A549 (cell line): ENCODE data around the gene ATP9B. TPM values are rescaled to one million over a fixed set of nuclear protein-coding genes. Genes with fewer than 3 reads are reported as not detected.

Source experiments
- ATAC-seq, 2 experiments: fragments of 200-7000 bp in 1 of 2; fragments of >200 bp in 1 of 2; cut with Nextera tagmentation in 1 of 2; cut with Tn5 transposase in 1 of 2; 3 replicates each; pipeline versions ENCODE4 v1.8.0 to v1.9.1; 2018 to 2020; ENCODE audit warnings: mild to moderate bottlenecking in 1 of 2, moderate library complexity in 1 of 2
- CTCF ChIA-PET: fragments of 300-600 bp; sonication (Branson Sonifier 250); formaldehyde crosslinking; extraction: SDS; loops from one replicate; lab custom pipeline; 2021; ENCODE audit warnings: antibody characterized with exemption, inconsistent platforms; lab: Yijun Ruan, JAX
- POLR2A ChIA-PET: fragments of 350-600 bp; formaldehyde crosslinking; extraction: SDS; loops from one replicate; lab custom pipeline; 2021; ENCODE audit warnings: antibody characterized with exemption, inconsistent platforms; lab: Yijun Ruan, JAX
- DNase-seq, 2 experiments: peaks; one replicate each; pipeline versions ENCODE4 v3.0.0 to v3.0.0-alpha.2; 2011 to 2016; ENCODE audit warnings: low read depth in 1 of 2, low spot score in 1 of 2
- FAIRE-seq: peaks from 2 replicates; lab custom pipeline; 2011; peaks lifted over from hg19 to GRCh38; lab: Jason Lieb, UNC
- H3K27ac ChIP-seq, 2 experiments: fragments of >200 bp; sonication (Bioruptor Twin); formaldehyde crosslinking; 3 replicates each; pipeline ENCODE4 v1.5.1; 2016 to 2017
- H3K4me1 ChIP-seq: fragments of >200 bp; sonication (Bioruptor Twin); formaldehyde crosslinking; 3 replicates; pipeline ENCODE4 v1.6.1; 2016
- H3K4me2 ChIP-seq: fragments of >200 bp; sonication (Bioruptor Twin); formaldehyde crosslinking; 3 replicates; pipeline ENCODE4 v1.6.1; 2016
- H3K4me3 ChIP-seq: fragments of >200 bp; sonication (Bioruptor Twin); formaldehyde crosslinking; 3 replicates; pipeline ENCODE4 v1.5.1; 2016
- H3K9me3 ChIP-seq: fragments of >200 bp; sonication (Bioruptor Twin); formaldehyde crosslinking; 3 replicates; pipeline ENCODE4 v1.6.1; 2016
- BHLHE40 ChIP-seq: IDR thresholded peaks from 2 replicates; pipeline ENCODE4 v1.6.1; 2012; ENCODE audit warnings: low read depth, low read length, inconsistent platforms
- CEBPB ChIP-seq, 2 experiments: fragments of >200 bp in 1 of 2; sonication (Bioruptor Twin) in 1 of 2; formaldehyde crosslinking in 1 of 2; IDR thresholded peaks; 2 replicates each; pipeline ENCODE4 v1.6.1; 2012 to 2016
- CHD4 ChIP-seq: fragments of 200-600 bp; sonication (generic); IDR thresholded peaks from 2 replicates; pipeline ENCODE4 v1.6.1; 2016; ENCODE audit warnings: antibody characterized with exemption, mild to moderate bottlenecking, borderline replicate concordance
- EHF ChIP-seq: fragments of 250-450 bp; sonication (Bioruptor Pico); IDR thresholded peaks from 2 replicates; pipeline ENCODE4 v1.5.0; 2020; ENCODE audit warnings: mild to moderate bottlenecking
- FOSL2 ChIP-seq, 2 experiments: fragments of 450-650 bp in 1 of 2; fragments of >200 bp in 1 of 2; sonication (Bioruptor Twin) in 1 of 2; formaldehyde crosslinking; IDR thresholded peaks; 2 replicates each; pipeline versions ENCODE4 v1.5.0 to v1.6.1; 2016 to 2020; ENCODE audit warnings: mild to moderate bottlenecking in 1 of 2, moderate library complexity in 1 of 2
- FOXS1 ChIP-seq: fragments of 250-450 bp; sonication (Bioruptor Pico); IDR thresholded peaks from 2 replicates; pipeline ENCODE4 v1.5.0; 2020; ENCODE audit warnings: mild to moderate bottlenecking, moderate library complexity
- HDAC2 ChIP-seq: fragments of 200-600 bp; sonication (generic); IDR thresholded peaks from 2 replicates; pipeline ENCODE4 v1.6.1; 2016
- HES2 ChIP-seq: fragments of >200 bp; sonication (Bioruptor Twin); formaldehyde crosslinking; IDR thresholded peaks from 2 replicates; pipeline ENCODE4 v1.6.1; 2016
- JUNB ChIP-seq: fragments of >200 bp; sonication (Bioruptor Twin); formaldehyde crosslinking; IDR thresholded peaks from 2 replicates; pipeline ENCODE4 v1.6.1; 2016
- MAZ ChIP-seq: fragments of 150-350 bp; IDR thresholded peaks from 2 replicates; pipeline ENCODE4 v1.6.1; 2014; ENCODE audit warnings: antibody characterized with exemption, low read depth, low read length, borderline replicate concordance
- NFE2L2 ChIP-seq: fragments of 150-350 bp; conservative IDR thresholded peaks from 2 replicates; pipeline ENCODE4 v1.6.1; 2014; ENCODE audit warnings: low read length
- NPAS2 ChIP-seq: fragments of 250-450 bp; sonication (Bioruptor Pico); IDR thresholded peaks from 2 replicates; pipeline ENCODE4 v1.8.0; 2022; ENCODE audit warnings: mild to moderate bottlenecking, moderate library complexity, borderline replicate concordance
- PBX3 ChIP-seq: IDR thresholded peaks from 2 replicates; pipeline ENCODE4 v1.6.1; 2012
- POLR2A ChIP-seq: IDR thresholded peaks from 2 replicates; pipeline ENCODE4 v1.6.1; 2012; ENCODE audit warnings: mild to moderate bottlenecking, low read length
- RAD21 ChIP-seq, 2 experiments: fragments of >200 bp in 1 of 2; sonication (Bioruptor Twin) in 1 of 2; formaldehyde crosslinking in 1 of 2; IDR thresholded peaks in 1 of 2; conservative IDR thresholded peaks in 1 of 2; 2 replicates in 1 of 2; 3 replicates in 1 of 2; pipeline ENCODE4 v1.6.1; 2012 to 2018; ENCODE audit warnings: inconsistent platforms in 1 of 2
- REST ChIP-seq: fragments of 200-600 bp; sonication (generic); IDR thresholded peaks from 2 replicates; pipeline ENCODE4 v1.6.1; 2016; ENCODE audit warnings: antibody characterized with exemption, mild to moderate bottlenecking, moderate library complexity
- TFCP2L1 ChIP-seq: fragments of 250-450 bp; sonication (Bioruptor Pico); IDR thresholded peaks from 2 replicates; pipeline ENCODE4 v1.5.0; 2021; ENCODE audit warnings: mild to moderate bottlenecking
- WGBS: methylation state at CpG from one replicate; pipeline ENCODE4 v1.1.6; 2017; ENCODE audit errors: missing lambda C conversion rate; 5-methylcytosine and 5-hydroxymethylcytosine counted together
- polyA plus RNA-seq, 4 experiments: library from polyadenylated mRNA; depleted of rRNA in 3 of 4; stranded (reverse); fragments of >200 nt; fragmentation: RNase III in 1 of 4; extraction: RNeasy Plus Mini Kit Qiagen cat#74134 plus additional on column Dnase treatment in 1 of 4; gene quantifications; 2 replicates in 3 of 4; 3 replicates in 1 of 4; pipeline ENCODE4 v1.2.3, GENCODE V29; 2011 to 2017
- TF ChIP-seq, protein P1 (sequence below): fragments of >200 bp; sonication (Bioruptor Twin); formaldehyde crosslinking; IDR thresholded peaks from 3 replicates; pipeline ENCODE4 v1.5.1; 2016

ATP9B gene
- polyA plus RNA-seq, 2 of the 4 experiments (the other 2 are of a cell fraction), result 22.6 to 35.7 TPM

GRCh38 chr18:79229431-79229830 lies 160.2 kb downstream of the ATP9B start:
- H3K4me1 ChIP-seq, result no peaks in the 10 kb centered on the region
- TF ChIP-seq POLR2A, result no peak
- no peak for TF ChIP-seq FOSL2 (IDR thresholded peaks at IDR 0.05)
- TF ChIP-seq FOSL2 (CRISPR knock-in tag; IDR thresholded peaks at IDR 0.05), result no peak
- no peak for TF ChIP-seq BHLHE40
- TF ChIP-seq NPAS2 (CRISPR knock-in tag), result no peak
- TF ChIP-seq NFE2L2, result no peak
- TF ChIP-seq TFCP2L1 (CRISPR knock-in tag), result no peak
- TF ChIP-seq HES2, result no peak
- no peak for TF ChIP-seq HDAC2
- no peak for TF ChIP-seq JUNB
- TF ChIP-seq PBX3, result no peak
- TF ChIP-seq FOXS1, result no peak
- no peak for TF ChIP-seq CEBPB (IDR thresholded peaks at IDR 0.05)
- ChIA-PET CTCF (interaction anchor here (0.6 kb wide), 1 partner anchor 210 kb away, joined by 3 read pairs; no protein-coding TSS in a partner anchor), POLR2A (no interaction called here)
- H3K27ac ChIP-seq, result no peak overlapping the region
- no peak overlapping the region for H3K4me3 ChIP-seq
- H3K4me2 ChIP-seq, result no peak overlapping the region
- WGBS, result 95% methylated on average over 6 of the region's 6 CpGs
- ATAC-seq, result no peak
- no peak for FAIRE-seq
- H3K9me3 ChIP-seq, result no peaks in the 10 kb centered on the region
- no peak for DNase-seq

DNA sequence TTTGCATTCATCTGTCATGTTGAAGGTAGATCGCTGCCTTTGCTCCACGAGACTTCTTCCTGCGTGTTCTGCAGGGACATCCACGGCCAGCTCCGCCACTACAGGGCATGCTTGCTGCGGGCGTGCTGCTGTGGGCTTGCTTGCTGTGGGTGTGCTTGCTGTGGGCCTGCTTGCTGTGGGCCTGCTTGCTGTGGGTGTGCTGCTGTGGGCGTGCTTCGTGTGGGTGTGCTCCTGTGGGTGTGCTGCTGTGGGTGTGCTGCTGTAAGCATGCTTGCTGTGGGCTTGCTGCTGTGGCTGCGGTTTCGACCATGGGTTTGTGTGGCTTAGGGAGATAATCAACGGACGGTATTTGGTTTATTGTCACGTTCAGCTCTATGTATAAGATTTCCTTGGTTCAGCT lies 165.2 kb downstream of the ATP9B start:
- Histone ChIP-seq H3K9me3 (no peaks in the 10 kb centered on the region), H3K4me2 (no peak overlapping the region), H3K4me3 (no peak overlapping the region), H3K27ac (no peak overlapping the region), H3K4me1 (no peaks in the 10 kb centered on the region)
- no peak for FAIRE-seq
- WGBS, result 93% methylated on average over 9 of the region's 14 CpGs
- TF ChIP-seq CHD4 (no peak), EHF (no peak), NPAS2 (CRISPR knock-in tag) (no peak), MAZ (no peak), JUNB (no peak), POLR2A (no peak), RAD21 (conservative IDR thresholded peaks at IDR 0.05 in 1 of 2, IDR thresholded peaks at IDR 0.05 in 1 of 2) (no peak), REST (no peak)
- TF ChIP-seq, protein P1, sequence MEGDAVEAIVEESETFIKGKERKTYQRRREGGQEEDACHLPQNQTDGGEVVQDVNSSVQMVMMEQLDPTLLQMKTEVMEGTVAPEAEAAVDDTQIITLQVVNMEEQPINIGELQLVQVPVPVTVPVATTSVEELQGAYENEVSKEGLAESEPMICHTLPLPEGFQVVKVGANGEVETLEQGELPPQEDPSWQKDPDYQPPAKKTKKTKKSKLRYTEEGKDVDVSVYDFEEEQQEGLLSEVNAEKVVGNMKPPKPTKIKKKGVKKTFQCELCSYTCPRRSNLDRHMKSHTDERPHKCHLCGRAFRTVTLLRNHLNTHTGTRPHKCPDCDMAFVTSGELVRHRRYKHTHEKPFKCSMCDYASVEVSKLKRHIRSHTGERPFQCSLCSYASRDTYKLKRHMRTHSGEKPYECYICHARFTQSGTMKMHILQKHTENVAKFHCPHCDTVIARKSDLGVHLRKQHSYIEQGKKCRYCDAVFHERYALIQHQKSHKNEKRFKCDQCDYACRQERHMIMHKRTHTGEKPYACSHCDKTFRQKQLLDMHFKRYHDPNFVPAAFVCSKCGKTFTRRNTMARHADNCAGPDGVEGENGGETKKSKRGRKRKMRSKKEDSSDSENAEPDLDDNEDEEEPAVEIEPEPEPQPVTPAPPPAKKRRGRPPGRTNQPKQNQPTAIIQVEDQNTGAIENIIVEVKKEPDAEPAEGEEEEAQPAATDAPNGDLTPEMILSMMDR, result no peak
- no peak for ATAC-seq
- POLR2A ChIA-PET, result no interaction called here
- CTCF ChIA-PET, result no interaction called here
- no peak for DNase-seq
